ENCODE data around the gene ESR1. TPM values are rescaled to one million over a fixed set of nuclear protein-coding genes. Genes with fewer than 3 reads are reported as not detected.

Gene ESR1
- polyA plus RNA-seq, 1 of the 3 experiments (the other 2 are of a cell fraction) = under 0.01 TPM

- Histone ChIP-seq H3F3A (replicated peaks; ENCODE audit: insufficient read depth) (no peaks in the 10 kb centered on the region), H3K9me2 (no peaks in the 10 kb centered on the region), H3K9ac (no peak overlapping the region), H3K9me3 (no peaks in the 10 kb centered on the region), H3K27me3 (ENCODE audit: insufficient read depth) (no peaks in the 10 kb centered on the region), H3K4me3 (ENCODE audit: low read depth in 2 of 2, low read length in 1 of 2) (no peak overlapping the region), H3K79me2 (ENCODE audit: insufficient read depth) (no peaks in the 10 kb centered on the region), H3K36me3 (replicated peaks in 1 of 2; ENCODE audit: control insufficient read depth in 1 of 2, insufficient read depth in 2 of 2, low read length in 1 of 2) (no peaks in the 10 kb centered on the region), H3K4me2 (no peak overlapping the region), H3K27ac (ENCODE audit: low read depth in 2 of 2, low read length in 1 of 2) (no peak overlapping the region), H3K4me1 (ENCODE audit: control insufficient read depth in 1 of 2, insufficient read depth in 2 of 2, low read depth in 1 of 2, low read length in 1 of 2) (no peaks in the 10 kb centered on the region), H4K20me1 (ENCODE audit: insufficient read depth) (no peaks in the 10 kb centered on the region), H2AFZ (ENCODE audit: low read depth) (no peak overlapping the region)
- CTCF ChIA-PET = no interaction called here
- DNase-seq = no peak
- TF ChIP-seq YY1 (IDR thresholded peaks at IDR 0.05; ENCODE audit: low read depth) = no peak
- no peak for TF ChIP-seq POLR2AphosphoS5 (IDR thresholded peaks at IDR 0.05; ENCODE audit: low read depth, low read length)
- no peak for TF ChIP-seq GATA2 (CRISPR knock-in tag; IDR thresholded peaks at IDR 0.05)
- no peak for TF ChIP-seq MEF2A (IDR thresholded peaks at IDR 0.05; ENCODE audit: borderline replicate concordance, low read depth)
- no peak for TF ChIP-seq TEAD4 (IDR thresholded peaks at IDR 0.05; ENCODE audit: borderline replicate concordance, insufficient read depth)
- TF ChIP-seq SMC3 (IDR thresholded peaks at IDR 0.05; ENCODE audit: low read depth, low read length) = no peak
- no peak for TF ChIP-seq RCOR1 (IDR thresholded peaks at IDR 0.05; ENCODE audit: low read length)
- TF ChIP-seq, protein P1, sequence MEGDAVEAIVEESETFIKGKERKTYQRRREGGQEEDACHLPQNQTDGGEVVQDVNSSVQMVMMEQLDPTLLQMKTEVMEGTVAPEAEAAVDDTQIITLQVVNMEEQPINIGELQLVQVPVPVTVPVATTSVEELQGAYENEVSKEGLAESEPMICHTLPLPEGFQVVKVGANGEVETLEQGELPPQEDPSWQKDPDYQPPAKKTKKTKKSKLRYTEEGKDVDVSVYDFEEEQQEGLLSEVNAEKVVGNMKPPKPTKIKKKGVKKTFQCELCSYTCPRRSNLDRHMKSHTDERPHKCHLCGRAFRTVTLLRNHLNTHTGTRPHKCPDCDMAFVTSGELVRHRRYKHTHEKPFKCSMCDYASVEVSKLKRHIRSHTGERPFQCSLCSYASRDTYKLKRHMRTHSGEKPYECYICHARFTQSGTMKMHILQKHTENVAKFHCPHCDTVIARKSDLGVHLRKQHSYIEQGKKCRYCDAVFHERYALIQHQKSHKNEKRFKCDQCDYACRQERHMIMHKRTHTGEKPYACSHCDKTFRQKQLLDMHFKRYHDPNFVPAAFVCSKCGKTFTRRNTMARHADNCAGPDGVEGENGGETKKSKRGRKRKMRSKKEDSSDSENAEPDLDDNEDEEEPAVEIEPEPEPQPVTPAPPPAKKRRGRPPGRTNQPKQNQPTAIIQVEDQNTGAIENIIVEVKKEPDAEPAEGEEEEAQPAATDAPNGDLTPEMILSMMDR (IDR thresholded peaks at IDR 0.05) = no peak
- TF ChIP-seq FOSL2 (IDR thresholded peaks at IDR 0.05; ENCODE audit: borderline replicate concordance, low read depth) = no peak
- no peak for TF ChIP-seq TAF1 (IDR thresholded peaks at IDR 0.05; ENCODE audit: borderline replicate concordance, low read depth, low read length)
- TF ChIP-seq MXI1 (IDR thresholded peaks at IDR 0.05; ENCODE audit: low read depth, low read length) = no peak
- POLR2A ChIA-PET = no interaction called here
- whole genome bisulfite sequencing (ENCODE audit: low lambda C conversion rate) = 19% methylated on average over 3 of the region's 3 CpGs
These were observed 109.2 kb downstream of the ESR1 start for GRCh38 chr6:151916680-151917164.

- H3K36me3 ChIP-seq (replicated peaks in 1 of 2; ENCODE audit: control insufficient read depth in 1 of 2, insufficient read depth in 2 of 2, low read length in 1 of 2) = no peaks in the 10 kb centered on the region
- TF ChIP-seq NFIC (IDR thresholded peaks at IDR 0.05; ENCODE audit: borderline replicate concordance) (no peak), SIN3A (IDR thresholded peaks at IDR 0.05; ENCODE audit: borderline replicate concordance, low read depth, low read length) (no peak)
- TF ChIP-seq, protein P2, sequence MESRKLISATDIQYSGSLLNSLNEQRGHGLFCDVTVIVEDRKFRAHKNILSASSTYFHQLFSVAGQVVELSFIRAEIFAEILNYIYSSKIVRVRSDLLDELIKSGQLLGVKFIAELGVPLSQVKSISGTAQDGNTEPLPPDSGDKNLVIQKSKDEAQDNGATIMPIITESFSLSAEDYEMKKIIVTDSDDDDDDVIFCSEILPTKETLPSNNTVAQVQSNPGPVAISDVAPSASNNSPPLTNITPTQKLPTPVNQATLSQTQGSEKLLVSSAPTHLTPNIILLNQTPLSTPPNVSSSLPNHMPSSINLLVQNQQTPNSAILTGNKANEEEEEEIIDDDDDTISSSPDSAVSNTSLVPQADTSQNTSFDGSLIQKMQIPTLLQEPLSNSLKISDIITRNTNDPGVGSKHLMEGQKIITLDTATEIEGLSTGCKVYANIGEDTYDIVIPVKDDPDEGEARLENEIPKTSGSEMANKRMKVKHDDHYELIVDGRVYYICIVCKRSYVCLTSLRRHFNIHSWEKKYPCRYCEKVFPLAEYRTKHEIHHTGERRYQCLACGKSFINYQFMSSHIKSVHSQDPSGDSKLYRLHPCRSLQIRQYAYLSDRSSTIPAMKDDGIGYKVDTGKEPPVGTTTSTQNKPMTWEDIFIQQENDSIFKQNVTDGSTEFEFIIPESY (IDR thresholded peaks at IDR 0.05; ENCODE audit: borderline replicate concordance, low read depth) = no peak
- H4K20me1 ChIP-seq (ENCODE audit: insufficient read depth) = no peaks in the 10 kb centered on the region
- H3K27ac ChIP-seq (ENCODE audit: low read depth in 2 of 2, low read length in 1 of 2) = no peak overlapping the region
- no peak overlapping the region for H3K4me2 ChIP-seq
- no peak overlapping the region for H3K9ac ChIP-seq
- no peaks in the 10 kb centered on the region for H3K9me3 ChIP-seq
- no peaks in the 10 kb centered on the region for H3K79me2 ChIP-seq (ENCODE audit: insufficient read depth)
- ChIA-PET POLR2A (no interaction called here), CTCF (no interaction called here)
- no peaks in the 10 kb centered on the region for H3K4me1 ChIP-seq (ENCODE audit: control insufficient read depth in 1 of 2, insufficient read depth in 2 of 2, low read depth in 1 of 2, low read length in 1 of 2)
- no peak for DNase-seq
- no peaks in the 10 kb centered on the region for H3F3A ChIP-seq (replicated peaks; ENCODE audit: insufficient read depth)
- no peak overlapping the region for H2AFZ ChIP-seq (ENCODE audit: low read depth)
- H3K27me3 ChIP-seq (ENCODE audit: insufficient read depth) = no peaks in the 10 kb centered on the region
- 26% methylated on average over 6 of the region's 6 CpGs for WGBS (ENCODE audit: low lambda C conversion rate)
- H3K4me3 ChIP-seq (ENCODE audit: low read depth in 2 of 2, low read length in 1 of 2) = no peak overlapping the region
- no peaks in the 10 kb centered on the region for H3K9me2 ChIP-seq
These were observed 110.2 kb downstream of the ESR1 start for GRCh38 chr6:151917531-151918329.

All from SK-N-SH (cell line).